HCT116 (cell line): ENCODE measurements around the gene PRKCA. TPM values are rescaled to one million over a fixed set of nuclear protein-coding genes. Genes with fewer than 3 reads are reported as not detected.
"Not testable (repeated sequence)": the region's sequence is repeated elsewhere in the genome, so short reads cannot be mapped to it uniquely, and the experiment has no call there.

ENCODE experiments used
- ATAC-seq: fragments of 200-7000 bp; cut with Tn5 transposase; 2 replicates; pipeline ENCODE4 v1.9.1; 2020; ENCODE audit warnings: mild to moderate bottlenecking, moderate library complexity
- BruUV-seq: library from RNA; stranded (reverse); fragments of 400-500 nt; replicated peaks from 2 replicates; lab custom pipeline; 2021; lab: Mats Ljungman, UMichigan
- CTCF ChIA-PET: fragments of 300-600 bp; sonication (Branson Sonifier 250); formaldehyde crosslinking; loops from one replicate; lab custom pipeline; 2021; ENCODE audit warnings: antibody characterized with exemption; lab: Charles Lee
- POLR2A ChIA-PET: fragments of 300-600, 350-600 bp; sonication (Branson Sonifier 250); formaldehyde crosslinking; loops from one replicate; lab custom pipeline; 2021; ENCODE audit warnings: antibody characterized with exemption; lab: Charles Lee
- RAD21 ChIA-PET, 2 experiments: fragments of 300-600 bp; sonication (Branson Sonifier 250); formaldehyde crosslinking; loops; one replicate each; lab custom pipeline; 2023; ENCODE audit warnings: low total read pairs in 2 of 2; ENCODE audit not compliant: uncharacterized antibody in 2 of 2, unreplicated experiment in 2 of 2, low non-redundant PET in 1 of 2; lab: Charles Lee
- DNase-seq: peaks from one replicate; pipeline ENCODE4 v3.0.0-alpha.2; 2010; ENCODE audit warnings: low read depth, low spot score
- H2AFZ ChIP-seq: fragments of 200-600 bp; shearing (Covaris generic), sonication (generic); 2 replicates; pipeline ENCODE4 v1.6.1; 2017; ENCODE audit warnings: low read depth, mixed run types, mixed read lengths, antibody characterized with exemption, low read length; ENCODE audit not compliant: poor library complexity, severe bottlenecking
- H3K27ac ChIP-seq: 2 replicates; pipeline ENCODE4 v1.5.1; 2012; ENCODE audit warnings: low read depth, low read length
- H3K27me3 ChIP-seq: fragments of 200-600 bp; sonication (generic); 2 replicates; pipeline ENCODE4 v1.6.1; 2016; ENCODE audit warnings: mixed run types, low read length, mixed read lengths; ENCODE audit not compliant: insufficient read depth
- H3K36me3 ChIP-seq, 2 experiments: fragments of 200-500 bp in 1 of 2; fragments of 200-600 bp in 1 of 2; sonication (Bioruptor generic) in 1 of 2; sonication (generic) in 1 of 2; 2 replicates each; pipeline versions ENCODE4 v1.5.1 to v1.6.1; 2014 to 2016; ENCODE audit warnings: low read length in 2 of 2, inconsistent platforms in 1 of 2, mixed read lengths in 1 of 2, mixed run types in 1 of 2; ENCODE audit not compliant: insufficient read depth in 2 of 2, control insufficient read depth in 1 of 2
- H3K4me1 ChIP-seq, 2 experiments: fragments of 200-600 bp in 1 of 2; sonication (generic) in 1 of 2; 2 replicates each; pipeline versions ENCODE4 v1.5.1 to v1.6.1; 2012 to 2017; ENCODE audit warnings: low read length in 2 of 2, inconsistent platforms in 1 of 2, mild to moderate bottlenecking in 1 of 2, mixed read lengths in 1 of 2, mixed run types in 1 of 2, moderate library complexity in 1 of 2; ENCODE audit not compliant: insufficient read depth in 2 of 2, control insufficient read depth in 1 of 2
- H3K4me2 ChIP-seq: fragments of 200-600 bp; sonication (generic); 2 replicates; pipeline ENCODE4 v1.6.1; 2017; ENCODE audit warnings: mixed run types, low read length, mixed read lengths
- H3K4me3 ChIP-seq, 2 experiments: fragments of 200-600 bp in 1 of 2; sonication (generic) in 1 of 2; replicated peaks in 1 of 2; 2 replicates each; pipeline ENCODE4 v1.5.1; 2011 to 2016; ENCODE audit warnings: low read length in 2 of 2, control low read depth in 1 of 2, low read depth in 1 of 2, mild to moderate bottlenecking in 1 of 2, mixed read lengths in 1 of 2, mixed run types in 1 of 2
- H3K79me2 ChIP-seq: fragments of 200-600 bp; sonication (generic); 2 replicates; pipeline ENCODE4 v1.6.1; 2017; ENCODE audit warnings: mild to moderate bottlenecking, mixed run types, low read length, moderate library complexity, mixed read lengths; ENCODE audit not compliant: insufficient read depth
- H3K9ac ChIP-seq: fragments of 200-600 bp; sonication (generic); 2 replicates; pipeline ENCODE4 v1.6.1; 2016; ENCODE audit warnings: low read length, mixed read lengths
- H3K9me2 ChIP-seq: fragments of 200-600 bp; sonication (generic), shearing (Covaris generic); 2 replicates; pipeline ENCODE4 v1.6.1; 2017; ENCODE audit warnings: mixed run types, mild to moderate bottlenecking, moderate library complexity; ENCODE audit not compliant: insufficient read depth
- H3K9me3 ChIP-seq, 2 experiments: fragments of 200-500 bp in 1 of 2; fragments of 200-600 bp in 1 of 2; sonication (Bioruptor generic) in 1 of 2; sonication (generic) in 1 of 2; 2 replicates each; pipeline ENCODE4 v1.6.1; 2014 to 2017; ENCODE audit warnings: low read length in 2 of 2, mixed read lengths in 2 of 2, inconsistent platforms in 1 of 2, low read depth in 1 of 2, mild to moderate bottlenecking in 1 of 2, mixed run types in 1 of 2, moderate library complexity in 1 of 2; ENCODE audit not compliant: control insufficient read depth in 1 of 2, insufficient read depth in 1 of 2
- H4K20me1 ChIP-seq: fragments of 200-600 bp; sonication (generic), shearing (Covaris generic); 2 replicates; pipeline ENCODE4 v1.6.1; 2017; ENCODE audit warnings: mixed run types, mild to moderate bottlenecking, moderate library complexity; ENCODE audit not compliant: insufficient read depth
- CEBPB ChIP-seq: IDR thresholded peaks from 2 replicates; pipeline ENCODE4 v1.6.1; 2012; ENCODE audit warnings: low read depth
- CTCF ChIP-seq, 3 experiments: fragments of 200-600 bp in 1 of 3; sonication (generic) in 1 of 3; IDR thresholded peaks in 2 of 3; conservative IDR thresholded peaks in 1 of 3; 2 replicates each; pipeline ENCODE4 v1.5.1; 2012 to 2017; ENCODE audit warnings: low read depth in 2 of 3, low read length in 2 of 3, antibody characterized with exemption in 1 of 3, borderline replicate concordance in 1 of 3, control low read depth in 1 of 3, mild to moderate bottlenecking in 1 of 3, mixed read lengths in 1 of 3, mixed run types in 1 of 3, moderate library complexity in 1 of 3; ENCODE audit not compliant: insufficient read depth in 1 of 3
- FOSL1 ChIP-seq: IDR thresholded peaks from 2 replicates; pipeline ENCODE4 v1.6.1; 2012; ENCODE audit warnings: low read depth
- MAX ChIP-seq: IDR thresholded peaks from 2 replicates; pipeline ENCODE4 v1.6.1; 2012
- SIN3A ChIP-seq: IDR thresholded peaks from 2 replicates; pipeline ENCODE4 v1.6.1; 2012; ENCODE audit warnings: low read depth
- SRF ChIP-seq: IDR thresholded peaks from 2 replicates; pipeline ENCODE4 v1.6.1; 2012; ENCODE audit warnings: low read depth
- TCF7L2 ChIP-seq: IDR thresholded peaks from 2 replicates; pipeline ENCODE4 v1.7.0; 2011; ENCODE audit warnings: borderline replicate concordance, inconsistent platforms; ENCODE audit not compliant: insufficient read depth, insufficient read length; ENCODE audit errors: extremely low read depth
- ZBTB33 ChIP-seq: IDR thresholded peaks from 2 replicates; pipeline ENCODE4 v1.6.1; 2011; ENCODE audit warnings: mild to moderate bottlenecking, low read length, moderate library complexity; ENCODE audit not compliant: insufficient replicate concordance; ENCODE audit errors: extremely low read depth
- ZNF274 ChIP-seq: fragments of 200-500 bp; sonication (Bioruptor generic); IDR thresholded peaks from 2 replicates; pipeline ENCODE4 v1.6.1; 2014; ENCODE audit warnings: mild to moderate bottlenecking, low read depth, low read length, inconsistent platforms
- intact Hi-C: fragments of 100-400 bp; cut with micrococcal nuclease; formaldehyde crosslinking; loops from 2 replicates; pipeline ENCODE4 v1.10.0; 2022
- total RNA-seq: library from RNA; stranded (reverse); gene quantifications from one replicate; pipeline ENCODE4 v1.2.1, GENCODE V29; 2021; ENCODE audit not compliant: unreplicated experiment

Gene PRKCA
- total RNA-seq, 1 experiment from 2014 or later: 18.8 TPM

- Histone ChIP-seq H4K20me1 (no peaks in the 10 kb centered on the region), H3K79me2 (no peaks in the 10 kb centered on the region), H3K27me3 (no peaks in the 10 kb centered on the region; the same call in 1 of the 2 replicates), H2AFZ (no peak overlapping the region), H3K4me1 (peaks cover 15 to 20% of the 10 kb centered on the region in 2 experiments), H3K9me3 (no peaks in the 10 kb centered on the region), H3K4me2 (no peak overlapping the region), H3K36me3 (no peaks in the 10 kb centered on the region), H3K4me3 (no peak overlapping the region)
- ATAC-seq: no peak
- ChIA-PET CTCF (no interaction called here), RAD21 (no interaction called here)
- TF ChIP-seq CTCF (IDR thresholded peaks at IDR 0.05 in 2 of 3, conservative IDR thresholded peaks at IDR 0.05 in 1 of 3; ENCODE audit: borderline replicate concordance in 1 of 3, insufficient read depth in 1 of 3, low read depth in 2 of 3, low read length in 2 of 3) (no peak), SIN3A (no peak), ZNF274 (no peak), ZBTB33 (no peak), CEBPB (no peak), FOSL1 (no peak), TCF7L2 (no peak), MAX (no peak), SRF (no peak)
- TF ChIP-seq, all 23 proteins: peak for 0
- Histone ChIP-seq H3K9me2 (no peaks in the 10 kb centered on the region), H3K9ac (no peak overlapping the region), H3K27ac (no peak overlapping the region)
- no peak for DNase-seq
- POLR2A ChIA-PET: no interaction called here
- BruUV-seq: no TSS peak
- intact Hi-C loops: no loop called here
These were observed 186.5 kb downstream of the PRKCA start for GRCh38 chr17:66488864-66489263.

GRCh38 chr17:66489576-66489975, 187.2 kb downstream of the PRKCA start:
- intact Hi-C loops, H3K9me2 ChIP-seq, H2AFZ ChIP-seq, H3K27ac ChIP-seq, H3K4me2 ChIP-seq, H3K9me3 ChIP-seq, H3K79me2 ChIP-seq, BruUV-seq, RAD21 ChIA-PET, H3K4me3 ChIP-seq, H4K20me1 ChIP-seq, H3K9ac ChIP-seq, DNase-seq, CTCF ChIA-PET, H3K36me3 ChIP-seq, ATAC-seq, H3K27me3 ChIP-seq: not testable (repeated sequence)
- POLR2A ChIA-PET: interaction anchor here (0.7 kb wide), 1 partner anchor 1198 kb away, joined by 5 read pairs; no protein-coding TSS in a partner anchor
- H3K4me1 ChIP-seq: peaks cover 22 to 27% of the 10 kb centered on the region in 2 experiments
